Amygdala (tissue), 56 donors: ENCODE data around the gene TMEM52.
A peak's percentile ranks its signal among the peaks of the same experiment; 100 is the strongest.

Experiments used
- DNase-seq, 56 donors: peaks; one replicate each; lab custom pipeline; 2025; lab: John Stamatoyannopoulos, UW

The TMEM52 gene

DNA sequence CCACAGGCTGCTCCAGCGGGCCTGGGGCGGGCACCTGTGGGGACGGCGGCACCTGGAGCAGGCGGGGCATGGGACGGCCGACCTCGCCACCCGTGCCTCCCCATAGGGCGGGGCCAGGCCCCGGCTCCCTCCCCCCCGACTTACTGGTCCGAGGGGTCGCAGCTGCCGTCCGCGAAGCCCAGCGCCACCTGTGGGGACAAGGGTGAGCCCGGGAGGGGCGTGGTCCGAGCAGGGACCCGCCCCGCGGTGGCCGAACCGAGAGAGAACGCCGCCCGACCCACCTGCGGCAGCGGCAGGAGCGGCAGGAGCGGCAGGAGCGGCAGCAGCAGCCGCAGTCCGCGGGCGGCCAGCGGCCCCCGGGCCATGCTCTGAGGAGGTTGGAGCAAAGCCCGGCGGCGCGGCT, at the start of gene TMEM52:
TMEM52 (minus strand) TSS at position 379 of the 403 bp plus-strand sequence; CDS start at position 365, 14 bp downstream.
- DNase-seq = no peak

DNA sequence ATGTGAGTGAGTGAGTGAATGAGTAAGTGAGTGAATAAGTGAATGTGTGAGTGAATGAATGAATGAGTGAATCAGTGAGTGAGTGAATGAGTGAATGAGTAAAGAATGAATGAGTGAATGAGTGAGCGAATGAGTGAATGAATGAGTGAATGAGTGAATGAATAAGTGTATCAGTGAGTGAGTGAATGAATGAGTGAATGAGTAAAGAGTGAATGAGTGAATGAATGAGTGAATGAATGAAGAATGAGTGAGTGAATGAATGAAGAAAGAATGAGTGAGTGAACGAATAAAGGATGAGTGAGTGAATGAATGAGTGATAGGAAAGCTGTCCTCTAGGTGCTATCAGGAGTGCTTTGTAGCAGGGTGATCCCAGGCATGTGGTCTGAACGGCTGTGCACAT, 48.8 kb upstream of the TMEM52 start:
- no peak for DNase-seq

DNA sequence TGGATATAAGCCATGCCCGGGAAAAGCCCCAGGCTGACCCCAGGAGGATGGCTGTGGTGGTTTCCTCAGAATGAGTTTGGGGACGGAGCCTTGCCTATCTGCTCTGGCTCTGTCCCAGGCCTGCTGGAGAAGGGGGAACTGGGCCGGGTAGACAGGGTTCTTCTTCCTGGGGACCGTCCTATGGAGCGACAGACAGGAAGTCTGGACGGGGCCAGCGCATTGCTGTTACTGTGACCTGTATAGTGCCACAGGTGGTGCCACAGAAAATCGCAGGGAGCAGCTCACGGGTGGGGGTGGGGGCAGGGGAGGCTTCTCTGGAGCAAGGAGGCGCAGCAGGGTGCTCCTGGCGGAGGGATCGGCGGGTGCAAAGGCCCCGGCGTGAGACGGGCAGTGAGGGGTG, 48.1 kb upstream of the TMEM52 start:
- DNase-seq = no peak

DNA sequence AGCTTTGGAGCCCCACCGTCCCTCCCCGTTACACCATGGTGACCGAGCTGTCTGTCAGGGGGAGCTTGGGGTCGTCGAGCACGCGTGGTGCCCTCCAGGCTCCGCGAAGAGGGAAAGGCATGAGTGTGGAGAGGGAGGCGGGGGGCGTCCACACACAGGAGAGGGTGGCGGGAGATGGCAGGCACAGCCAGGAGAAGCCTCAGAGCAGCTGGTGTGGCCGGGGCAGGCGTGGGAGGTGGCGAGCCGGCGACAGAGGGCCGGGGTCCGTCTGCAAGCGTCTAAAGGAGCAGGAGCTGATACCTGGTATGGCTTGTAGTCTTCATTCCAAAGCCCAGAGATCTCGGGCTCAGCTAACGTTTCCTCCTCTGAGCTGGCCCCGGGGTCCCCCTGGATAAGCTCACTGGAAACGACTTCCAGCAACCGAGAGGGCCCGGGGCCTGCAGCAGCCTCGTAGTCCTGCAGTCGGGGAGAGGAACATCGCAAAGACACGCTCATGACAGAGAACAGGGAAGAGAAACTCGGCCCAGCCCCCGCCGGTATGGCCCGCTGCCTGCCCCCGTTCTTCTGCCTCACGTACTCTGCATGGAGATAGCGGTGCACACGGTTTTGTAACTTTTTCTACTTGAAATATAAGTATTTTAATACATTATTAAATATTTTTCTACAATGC, 47.1 kb upstream of the TMEM52 start:
- peak in 12 of 56 donors; percentile 2 to 43 (median 20) for DNase-seq

DNA sequence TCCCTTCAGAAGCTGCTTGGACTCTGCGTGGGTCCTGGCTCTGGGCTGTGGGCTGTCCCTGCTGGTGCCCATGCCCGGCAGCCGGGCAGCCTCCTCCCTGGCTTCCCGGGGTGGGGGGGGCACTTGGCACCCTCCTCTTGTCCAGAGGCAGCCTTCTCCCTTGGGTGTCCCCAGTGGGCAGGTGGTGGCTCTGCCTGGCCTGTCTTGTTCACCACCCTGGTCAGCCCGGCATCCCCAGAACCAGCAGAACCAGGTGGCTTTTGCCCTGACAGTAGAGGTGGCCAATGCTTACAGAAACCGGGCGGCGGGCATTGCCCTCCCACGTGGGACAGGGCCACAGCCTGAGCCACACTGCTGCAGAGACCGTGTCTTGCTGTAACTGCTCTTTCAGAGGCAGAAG, 46.5 kb upstream of the TMEM52 start:
- no peak for DNase-seq

DNA sequence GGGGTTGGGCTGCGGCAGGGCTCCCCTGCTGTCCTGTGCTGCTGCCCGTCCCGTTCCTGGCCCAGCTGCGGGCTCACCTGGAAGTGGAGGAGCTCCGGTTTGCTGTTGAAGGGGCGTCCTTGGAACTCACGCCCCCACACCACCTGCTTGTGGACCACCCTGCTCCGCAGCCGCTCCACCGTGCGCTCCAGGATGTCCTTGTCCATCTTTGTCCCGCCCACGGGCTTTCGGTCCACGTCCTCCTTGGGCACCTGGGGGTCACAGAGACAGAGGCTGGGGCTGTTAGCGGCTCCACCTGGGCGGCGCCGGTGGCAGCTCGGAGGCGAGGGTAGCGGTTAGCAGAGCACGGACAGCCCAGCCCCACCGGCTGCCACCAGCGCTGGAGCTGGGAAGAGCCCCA, 45.7 kb upstream of the TMEM52 start:
- no peak for DNase-seq

DNA sequence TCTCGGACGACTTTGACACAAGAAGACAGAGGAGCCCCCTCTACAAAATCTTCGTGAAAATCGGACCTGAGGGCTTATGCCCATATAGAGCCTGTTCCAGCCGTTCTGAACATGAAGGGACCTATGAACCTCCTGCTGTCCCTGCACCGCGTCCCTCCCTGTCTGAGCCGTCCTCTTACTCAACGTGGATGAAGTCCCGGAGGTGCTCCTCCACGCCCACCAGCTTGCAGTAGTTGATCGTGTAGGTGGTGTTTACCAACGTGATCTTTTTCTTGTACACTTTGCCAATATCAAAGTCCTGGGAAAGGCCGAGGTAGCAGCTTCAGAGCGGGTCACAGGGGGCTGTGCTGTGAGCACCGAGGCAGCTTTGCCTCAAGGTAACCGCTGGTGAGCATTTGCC, 44.5 kb upstream of the TMEM52 start:
- no peak for DNase-seq

DNA sequence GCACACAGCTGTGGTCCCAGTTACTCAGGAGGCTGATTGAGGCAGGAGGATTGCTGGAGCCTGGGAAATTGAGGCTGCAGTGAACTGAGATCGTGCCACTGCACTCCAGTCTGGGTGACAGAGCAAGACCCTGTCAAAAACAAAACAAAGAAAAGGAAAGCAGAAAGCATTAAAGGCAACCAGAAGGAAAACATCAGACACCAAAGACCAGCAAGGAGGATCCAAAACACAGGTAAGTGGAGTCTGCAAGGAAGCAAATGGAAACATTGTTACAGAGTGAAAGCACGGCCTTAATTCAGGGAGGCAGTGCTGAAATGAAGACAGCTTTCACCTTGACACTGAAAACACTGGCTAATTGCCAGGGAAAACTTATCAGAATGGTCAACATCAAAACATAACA, 43.7 kb upstream of the TMEM52 start:
- DNase-seq = no peak

DNA sequence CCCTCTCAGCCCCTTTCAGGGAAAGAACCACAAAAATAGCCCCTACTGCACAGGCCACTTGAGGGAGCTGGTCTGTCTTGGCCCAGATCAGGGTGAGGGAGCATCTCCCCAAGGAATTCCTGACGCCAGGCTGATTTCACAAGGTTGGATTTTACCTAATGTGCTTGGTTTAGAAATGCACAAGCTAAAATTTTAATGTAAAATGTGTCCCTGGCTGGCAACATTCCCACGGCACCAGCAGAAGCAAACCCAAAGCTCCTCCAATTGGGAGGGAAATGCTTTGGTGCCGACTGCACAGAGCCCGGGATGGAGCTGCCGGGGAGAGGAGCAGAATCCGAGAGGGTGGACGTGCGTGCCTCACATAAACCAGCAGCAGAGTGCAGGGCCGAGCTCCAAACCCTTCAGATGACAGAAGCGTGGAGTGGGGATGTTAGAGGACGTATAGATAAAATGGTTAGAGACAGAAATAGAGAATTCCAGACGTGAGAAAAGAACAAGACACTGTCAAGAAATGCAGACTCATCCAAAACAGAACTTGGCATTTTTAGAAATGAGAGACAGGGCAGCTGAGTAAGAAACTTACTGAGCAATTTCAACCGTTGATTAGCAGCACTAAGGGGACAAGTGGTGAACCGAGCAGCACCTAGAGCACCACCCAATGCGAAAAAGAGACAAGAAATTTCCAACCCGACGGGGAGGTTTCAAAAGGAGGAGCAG, 41.6 kb upstream of the TMEM52 start:
- peak in 1 of 56 donors; percentile 12 for DNase-seq

DNA sequence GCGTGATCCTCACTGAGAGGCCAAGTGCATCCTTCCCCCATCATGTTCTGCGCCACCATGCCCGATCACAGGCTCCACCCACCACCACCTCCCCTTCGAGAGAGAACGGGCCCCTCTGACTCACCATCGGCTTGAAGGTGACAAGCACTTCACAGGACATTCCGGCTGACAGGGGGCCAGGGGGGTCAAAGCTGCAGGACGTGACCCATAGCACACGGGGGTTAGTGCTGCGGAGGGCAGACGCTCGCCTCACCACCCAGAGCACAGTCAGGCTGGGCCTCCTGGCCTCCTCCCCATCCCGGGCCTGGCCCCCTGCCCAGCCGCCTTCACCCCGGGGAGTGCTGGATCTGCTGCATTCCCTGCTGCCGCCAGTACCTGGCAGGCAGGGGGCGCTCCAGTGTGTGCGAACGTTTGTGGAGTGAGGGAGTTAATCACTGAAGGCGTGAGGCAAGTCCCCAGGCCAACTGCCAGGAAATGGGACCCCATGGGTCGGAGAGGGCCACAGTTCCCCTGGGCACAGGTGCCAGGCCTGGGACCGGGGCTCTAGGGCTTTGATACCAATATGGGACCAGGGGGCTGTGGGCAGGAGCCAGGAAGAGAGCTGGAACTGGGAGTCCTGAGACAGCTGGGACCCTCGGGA, 40.9 kb upstream of the TMEM52 start:
- DNase-seq = peak in 40 of 56 donors; percentile 8 to 72 (median 40)

DNA sequence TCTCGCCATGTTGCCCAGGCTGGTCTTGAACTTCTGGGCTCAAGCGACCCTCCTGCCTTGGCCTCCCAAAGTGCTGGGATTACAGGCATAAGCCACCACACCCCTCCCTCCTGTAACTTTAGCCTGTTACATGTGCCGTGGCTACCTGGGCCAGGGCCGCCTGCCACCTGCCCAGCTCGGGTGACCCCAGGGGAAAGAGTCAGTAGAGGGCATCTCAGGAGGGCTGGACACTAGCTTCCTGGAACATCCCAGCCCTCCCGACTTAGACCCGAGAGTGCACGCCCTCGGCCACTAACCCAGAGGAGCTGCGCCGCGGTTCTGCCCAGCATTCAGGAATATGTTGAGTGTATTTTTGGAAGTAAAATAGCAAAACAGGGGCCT, 40.4 kb upstream of the TMEM52 start:
- no peak for DNase-seq

DNA sequence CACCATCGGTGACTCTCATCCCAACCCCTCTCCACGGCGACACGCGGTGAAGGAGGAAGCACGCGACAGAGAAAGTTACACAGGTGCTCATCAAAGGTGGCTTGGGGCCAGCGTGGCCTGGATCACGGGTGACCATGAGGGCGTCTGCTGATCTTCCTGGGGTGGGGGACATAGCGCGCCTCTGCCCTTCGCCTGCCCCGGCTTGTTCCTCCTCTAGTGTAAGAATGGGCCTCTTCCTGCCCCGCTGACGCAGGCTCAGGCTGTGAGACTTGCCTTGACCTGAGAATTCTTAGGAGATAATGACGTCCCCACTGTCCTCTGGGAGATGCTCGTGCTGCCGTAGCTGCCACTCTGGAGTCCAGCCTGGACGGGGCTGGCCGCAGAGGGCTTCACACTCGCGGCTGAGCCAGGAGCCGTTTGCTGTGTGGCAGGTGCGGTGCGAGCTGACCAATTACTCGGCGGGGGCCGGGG, 39.0 kb upstream of the TMEM52 start:
- DNase-seq = no peak

DNA sequence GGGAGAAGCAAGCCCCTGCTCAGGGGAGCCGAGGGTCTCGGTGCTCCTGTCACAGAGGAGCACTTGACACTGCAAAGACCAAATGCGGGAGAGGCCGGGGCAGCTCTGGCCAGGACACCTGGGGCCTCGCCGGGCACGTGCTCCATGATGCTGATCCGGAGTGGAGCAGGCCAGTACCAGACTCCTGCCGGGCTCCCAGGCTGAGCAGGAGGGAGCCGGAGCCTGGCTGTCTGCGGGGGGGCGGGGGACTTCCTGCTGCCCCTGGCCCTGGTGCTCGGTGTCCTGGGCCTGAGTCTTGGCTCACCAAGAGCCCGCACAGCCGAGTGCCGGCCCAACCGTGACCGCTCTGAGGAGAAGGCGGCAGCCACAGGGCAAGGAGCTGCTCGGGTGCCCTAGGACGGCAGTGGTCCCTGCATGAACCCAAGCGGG, 38.5 kb upstream of the TMEM52 start:
- no peak for DNase-seq

DNA sequence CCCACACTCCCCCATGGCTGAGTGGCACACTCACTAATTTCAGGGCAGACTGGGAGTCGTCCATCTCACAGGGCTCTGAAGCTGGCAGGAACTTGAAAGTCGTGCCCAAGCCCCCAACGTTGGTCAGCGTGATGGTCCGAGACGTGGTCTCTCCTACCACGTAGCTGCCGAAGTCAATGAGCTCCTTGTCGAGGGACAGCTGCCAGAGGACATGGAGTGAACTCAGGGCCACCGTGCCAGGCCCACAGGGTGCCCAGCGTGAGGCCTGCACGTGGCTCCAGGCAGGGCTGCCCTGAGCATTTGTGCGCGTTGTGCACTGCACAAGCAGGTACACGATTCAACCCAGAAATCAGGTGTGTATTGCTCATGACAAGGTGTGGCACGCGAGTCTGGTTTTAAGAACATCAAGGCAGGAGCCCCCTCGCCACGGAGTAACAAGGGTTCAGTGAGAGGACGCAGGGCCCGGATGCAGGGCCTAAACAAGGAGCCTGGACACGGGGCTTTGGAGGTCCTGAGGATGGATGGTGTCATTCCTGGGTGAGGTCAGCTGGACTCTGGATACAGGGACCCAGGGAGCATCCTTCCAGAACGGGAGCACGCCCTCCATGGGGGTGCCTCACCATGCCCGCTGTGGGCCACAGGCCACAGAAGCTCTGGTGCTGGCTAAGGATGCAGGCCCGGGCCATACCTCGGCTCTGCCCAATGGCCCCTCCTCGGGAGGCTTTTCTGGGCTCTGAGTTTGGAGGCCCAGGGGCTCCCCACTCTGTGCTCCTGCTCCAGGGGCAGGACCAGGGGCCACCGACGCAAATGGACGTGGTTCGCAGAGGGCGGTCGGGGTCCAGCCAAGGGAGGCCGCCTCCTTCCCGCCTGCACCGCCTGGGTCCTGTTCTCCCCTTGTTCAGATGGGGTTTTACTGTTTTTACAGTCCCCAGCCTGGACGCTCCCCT, 37.8 kb upstream of the TMEM52 start:
- DNase-seq = no peak

DNA sequence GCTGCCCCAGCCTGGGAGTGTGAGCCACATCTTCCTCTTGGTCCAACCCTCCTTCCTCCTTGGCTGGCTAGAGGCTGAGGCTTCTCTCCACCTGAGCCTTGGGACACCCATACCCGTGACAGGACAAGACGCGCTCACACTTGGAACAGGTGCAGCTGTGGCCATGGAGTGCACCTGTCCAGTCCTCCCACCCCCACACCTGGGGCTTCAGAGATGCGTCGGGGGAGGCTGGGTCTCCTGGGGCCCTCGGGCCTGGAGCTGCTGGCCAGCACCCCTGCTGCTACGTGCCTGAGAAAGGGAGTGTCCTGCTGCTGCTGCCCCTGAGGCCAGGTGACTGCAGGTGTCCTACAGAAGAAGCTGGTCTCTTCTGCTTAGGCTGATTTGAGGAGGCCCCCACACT, 37.0 kb upstream of the TMEM52 start:
- no peak for DNase-seq

DNA sequence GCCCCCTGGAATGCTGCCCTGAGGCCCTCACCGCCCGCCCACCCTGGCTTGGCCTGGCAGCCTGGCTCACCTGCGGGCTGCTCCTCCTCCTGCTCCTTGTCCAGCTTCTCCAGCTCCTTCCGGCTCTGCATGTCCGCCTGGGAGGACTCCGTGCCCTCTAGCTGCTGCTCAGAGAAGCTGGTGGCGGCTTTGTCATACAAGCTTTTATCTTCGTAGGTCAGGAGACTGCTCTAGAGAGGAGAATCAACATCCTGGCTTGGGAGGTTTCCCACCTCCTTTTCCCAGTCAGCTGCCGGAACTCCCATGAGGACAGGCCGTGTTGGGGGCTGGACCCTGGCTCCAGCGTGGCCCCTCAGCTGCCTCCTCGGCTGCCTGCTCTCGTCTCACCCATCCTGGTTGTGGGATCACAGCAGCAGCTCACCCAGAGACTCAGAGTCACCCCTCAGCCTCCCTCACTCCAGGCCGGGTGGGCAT, 36.6 kb upstream of the TMEM52 start:
- no peak for DNase-seq

DNA sequence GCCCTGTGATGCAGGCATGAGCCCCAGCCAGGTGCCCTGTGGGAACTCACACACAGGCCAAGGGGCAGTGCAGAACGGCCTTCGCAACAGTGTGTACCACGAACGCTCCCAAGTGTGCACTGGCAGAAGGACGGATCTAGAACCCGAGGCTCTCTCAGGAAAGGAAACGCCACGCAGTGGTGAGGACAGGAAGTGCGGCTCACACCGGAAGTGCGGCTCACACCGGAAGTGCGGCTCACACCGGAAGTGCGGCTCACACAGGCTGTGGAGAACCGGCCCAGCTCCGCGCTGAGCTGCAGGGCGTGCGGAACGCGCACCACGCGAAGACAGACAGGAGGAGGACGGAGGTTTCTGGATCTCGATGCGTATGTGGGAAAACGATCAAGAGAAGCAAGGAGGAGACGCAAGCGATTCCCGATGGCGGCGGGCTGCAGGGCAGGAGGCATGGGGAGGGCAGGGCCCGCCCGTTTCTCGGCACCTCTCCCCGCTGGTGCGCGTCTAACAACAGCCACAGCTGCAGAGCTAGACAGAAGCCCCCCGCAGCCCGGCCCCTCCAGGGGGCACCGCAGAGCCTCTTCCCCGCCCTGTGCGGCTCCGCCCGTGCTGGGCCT, 35.9 kb upstream of the TMEM52 start:
- no peak for DNase-seq

DNA sequence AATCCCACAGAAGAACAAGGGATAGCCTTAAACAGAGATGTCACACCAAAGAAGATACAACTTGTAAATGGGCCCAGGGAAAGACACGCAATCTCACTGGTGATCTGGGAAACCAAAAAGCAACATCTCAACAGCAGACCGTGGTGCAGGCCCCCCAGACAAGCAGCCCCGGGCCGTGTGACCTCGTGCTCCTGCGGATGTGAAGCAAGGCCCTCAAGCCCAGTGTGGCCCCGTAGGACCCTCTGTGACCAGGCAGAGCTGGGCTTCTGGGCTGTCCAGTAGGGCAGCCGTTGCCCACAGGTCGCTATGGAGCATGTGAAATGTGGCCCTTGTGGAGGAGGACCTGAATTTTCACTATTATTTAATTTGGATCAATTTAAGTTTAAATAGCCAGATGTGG, 34.9 kb upstream of the TMEM52 start:
- no peak for DNase-seq

DNA sequence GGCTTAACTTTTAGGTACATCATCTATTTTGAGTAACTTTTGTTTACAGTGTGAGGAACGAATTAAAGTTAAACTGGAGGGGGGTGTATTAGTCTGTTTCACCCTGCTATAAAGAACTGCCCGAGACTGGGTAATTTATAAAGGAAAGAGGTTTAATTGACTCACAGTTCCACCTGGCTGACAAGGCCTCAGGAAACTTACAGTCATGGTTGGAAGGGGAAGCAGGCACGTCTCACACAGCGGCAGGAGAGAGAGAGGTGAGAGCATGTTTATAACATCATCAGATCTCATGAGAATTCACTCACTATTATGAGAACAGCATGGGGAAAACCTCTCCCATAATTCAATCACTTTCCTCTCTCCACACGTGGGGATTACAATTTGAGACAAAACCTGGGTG, 31.9 kb upstream of the TMEM52 start:
- DNase-seq = no peak

DNA sequence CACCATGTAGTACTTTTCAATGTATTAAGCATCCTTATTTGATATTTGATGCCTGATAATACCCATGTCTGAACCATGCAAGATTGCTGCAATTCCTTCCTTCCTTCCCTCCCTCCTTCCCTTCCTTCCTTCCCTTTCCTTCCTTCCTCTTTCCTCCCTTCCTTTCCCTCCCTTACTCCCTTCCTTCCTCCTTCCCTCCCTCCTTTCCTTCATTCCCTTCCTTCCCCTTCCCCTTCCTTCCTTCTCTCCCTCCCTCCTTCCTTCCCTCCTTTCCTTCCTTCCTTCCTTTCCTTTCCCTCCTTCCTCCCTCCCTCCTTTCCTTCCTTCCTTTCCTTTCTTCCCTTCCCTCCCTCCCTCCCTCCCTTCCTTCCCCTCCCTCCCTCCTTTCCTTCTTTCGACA, 29.7 kb upstream of the TMEM52 start:
- DNase-seq = no peak
